DOHH2 (cell line): Measurements from ENCODE around the gene FBXO39.
"Not testable (repeated sequence)": the region's sequence is repeated elsewhere in the genome, so short reads cannot be mapped to it uniquely, and the experiment has no call there.

ENCODE experiments used
- H3F3A ChIP-seq: fragments of 200-600 bp; sonication (generic), shearing (Covaris generic); 2 replicates; pipeline ENCODE4 v1.6.0; 2016; ENCODE audit warnings: antibody characterized with exemption, mild to moderate bottlenecking; ENCODE audit not compliant: control insufficient read depth, insufficient read depth
- H3K27ac ChIP-seq: fragments of 200-600 bp; sonication (generic); 2 replicates; pipeline ENCODE4 v1.5.1; 2014; ENCODE audit warnings: low read depth, mild to moderate bottlenecking, low read length, moderate library complexity
- H3K27me3 ChIP-seq: fragments of 200-600 bp; sonication (generic); 2 replicates; pipeline ENCODE4 v1.6.1; 2014; ENCODE audit warnings: mild to moderate bottlenecking, low read length, mixed read lengths; ENCODE audit not compliant: control insufficient read depth
- H3K36me3 ChIP-seq: fragments of 200-600 bp; sonication (generic); 2 replicates; pipeline ENCODE4 v1.6.1; 2014; ENCODE audit warnings: mild to moderate bottlenecking, low read length, moderate library complexity, mixed read lengths; ENCODE audit not compliant: control insufficient read depth
- H3K4me1 ChIP-seq: fragments of 200-600 bp; sonication (generic); 2 replicates; pipeline ENCODE4 v1.6.1; 2014; ENCODE audit warnings: mild to moderate bottlenecking, low read length, mixed read lengths; ENCODE audit not compliant: control insufficient read depth
- H3K4me2 ChIP-seq: fragments of 200-600 bp; sonication (generic); 2 replicates; pipeline ENCODE4 v1.6.0; 2014; ENCODE audit warnings: mild to moderate bottlenecking, low read length, moderate library complexity
- H3K4me3 ChIP-seq: fragments of 200-600 bp; sonication (generic); 2 replicates; pipeline ENCODE4 v1.5.1; 2014; ENCODE audit warnings: mild to moderate bottlenecking, low read length, mixed read lengths
- H3K79me2 ChIP-seq: fragments of 200-600 bp; sonication (generic); 2 replicates; pipeline ENCODE4 v1.6.1; 2014; ENCODE audit warnings: mild to moderate bottlenecking, low read length, mixed read lengths; ENCODE audit not compliant: control insufficient read depth
- H3K9me2 ChIP-seq: fragments of 200-600 bp; sonication (generic); replicated peaks from 2 replicates; pipeline ENCODE4 v1.6.1; 2014; ENCODE audit warnings: mild to moderate bottlenecking, low read length, mixed read lengths; ENCODE audit not compliant: control insufficient read depth
- H3K9me3 ChIP-seq: fragments of 200-600 bp; sonication (generic); 2 replicates; pipeline ENCODE4 v1.6.1; 2014; ENCODE audit warnings: antibody characterized with exemption, low read length, mixed read lengths; ENCODE audit not compliant: control insufficient read depth, insufficient read depth
- H4K20me1 ChIP-seq: fragments of 200-600 bp; sonication (generic); 2 replicates; pipeline ENCODE4 v1.6.0; 2014; ENCODE audit warnings: low read depth, mild to moderate bottlenecking, antibody characterized with exemption, low read length, moderate library complexity; ENCODE audit not compliant: control insufficient read depth, insufficient read depth
- CTCF ChIP-seq: fragments of 200-600 bp; sonication (generic); IDR thresholded peaks from one replicate; pipeline ENCODE4 v1.5.1; 2014; ENCODE audit warnings: antibody characterized with exemption, mild to moderate bottlenecking, low read depth, low read length; ENCODE audit not compliant: poor library complexity, severe bottlenecking
- EZH2phosphoT487 ChIP-seq: fragments of 200-600 bp; sonication (generic); IDR thresholded peaks from 2 replicates; pipeline ENCODE4 v1.6.1; 2017; ENCODE audit warnings: borderline replicate concordance, mild to moderate bottlenecking, antibody characterized with exemption, low read length, moderate library complexity, mixed read lengths

The FBXO39 gene

DNA sequence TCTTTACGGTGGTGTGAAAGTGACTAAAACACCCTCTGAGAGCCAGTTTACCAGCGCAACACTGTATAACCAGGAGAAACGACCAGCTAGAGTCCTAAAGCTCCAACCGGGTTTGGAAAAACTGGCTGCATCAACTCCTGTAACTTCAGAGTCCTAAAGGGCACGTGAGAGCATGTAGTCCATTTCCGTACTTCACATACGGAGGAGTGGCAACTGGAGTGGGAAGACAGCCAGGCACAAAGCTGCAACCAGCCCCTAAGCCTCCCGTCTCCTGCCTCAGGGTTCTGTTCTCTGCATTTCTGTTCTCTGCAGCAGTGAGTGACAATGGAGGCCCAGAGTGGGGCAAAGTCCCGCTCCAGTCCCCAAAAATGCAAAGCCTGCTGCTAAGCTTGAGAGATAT, 36.3 kb downstream of the FBXO39 start:
- Histone ChIP-seq H3K27me3 (no peaks in the 10 kb centered on the region), H3K79me2 (no peaks in the 10 kb centered on the region), H3K27ac (no peak overlapping the region), H4K20me1 (no peaks in the 10 kb centered on the region), H3K9me2 (no peaks in the 10 kb centered on the region), H3F3A (no peaks in the 10 kb centered on the region), H3K4me1 (no peaks in the 10 kb centered on the region), H3K9me3 (no peaks in the 10 kb centered on the region), H3K4me2 (no peak overlapping the region), H3K36me3 (no peaks in the 10 kb centered on the region), H3K4me3 (no peak overlapping the region)
- no peak for TF ChIP-seq CTCF
- TF ChIP-seq EZH2phosphoT487, result no peak

- H3K9me2 ChIP-seq, result no peaks in the 10 kb centered on the region
- H3K4me1 ChIP-seq, result no peaks in the 10 kb centered on the region
- H3K9me3 ChIP-seq, result no peaks in the 10 kb centered on the region
- no peak overlapping the region for H3K4me2 ChIP-seq
- no peaks in the 10 kb centered on the region for H3K36me3 ChIP-seq
- no peaks in the 10 kb centered on the region for H3K79me2 ChIP-seq
- no peak overlapping the region for H3K27ac ChIP-seq
- TF ChIP-seq EZH2phosphoT487 (no peak), CTCF (no peak)
- no peak overlapping the region for H3K4me3 ChIP-seq
- H3K27me3 ChIP-seq, result no peaks in the 10 kb centered on the region
- no peaks in the 10 kb centered on the region for H3F3A ChIP-seq
- H4K20me1 ChIP-seq, result no peaks in the 10 kb centered on the region
Observed at GRCh38 chr17:6815775-6816174, 39.8 kb downstream of the FBXO39 start.

- not testable (repeated sequence) for H3K36me3 ChIP-seq, H3K4me3 ChIP-seq, H3K27me3 ChIP-seq, H3K4me2 ChIP-seq, H3K27ac ChIP-seq, H3K4me1 ChIP-seq, H3F3A ChIP-seq, H3K9me3 ChIP-seq, H3K79me2 ChIP-seq, H3K9me2 ChIP-seq, H4K20me1 ChIP-seq
Observed at GRCh38 chr17:6816368-6816767, 40.4 kb downstream of the FBXO39 start.

DNA sequence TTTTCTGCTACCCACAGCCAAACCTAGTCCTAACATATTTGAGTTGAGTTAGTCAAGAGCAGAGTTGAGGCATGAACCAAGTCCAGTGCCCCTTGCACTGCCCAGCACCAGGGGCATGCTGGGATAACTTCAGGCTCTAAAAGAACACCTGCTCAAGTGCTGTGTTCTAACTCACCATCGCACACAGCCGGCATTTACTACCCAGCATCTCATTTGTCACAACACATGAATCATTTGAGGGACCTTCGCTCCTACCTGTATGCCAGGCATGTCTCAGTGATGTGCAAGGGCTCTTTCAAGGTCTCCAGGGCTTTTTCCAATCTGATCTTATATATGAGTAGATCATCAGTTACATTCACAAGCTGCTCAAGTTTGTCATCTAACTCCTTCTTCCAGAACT, 42.9 kb downstream of the FBXO39 start:
- no peaks in the 10 kb centered on the region for H3K4me1 ChIP-seq
- H3K4me3 ChIP-seq, result no peak overlapping the region
- no peaks in the 10 kb centered on the region for H4K20me1 ChIP-seq
- no peaks in the 10 kb centered on the region for H3F3A ChIP-seq
- no peaks in the 10 kb centered on the region for H3K9me3 ChIP-seq
- no peak overlapping the region for H3K4me2 ChIP-seq
- H3K27ac ChIP-seq, result no peak overlapping the region
- H3K27me3 ChIP-seq, result no peaks in the 10 kb centered on the region
- no peak for TF ChIP-seq EZH2phosphoT487
- no peak for TF ChIP-seq CTCF
- H3K36me3 ChIP-seq, result no peaks in the 10 kb centered on the region
- H3K79me2 ChIP-seq, result no peaks in the 10 kb centered on the region
- H3K9me2 ChIP-seq, result no peaks in the 10 kb centered on the region
